ENCODE measurements around the gene FLCN. TPM values are rescaled to one million over a fixed set of nuclear protein-coding genes. Genes with fewer than 3 reads are reported as not detected.
"Not testable (repeated sequence)": the region's sequence is repeated elsewhere in the genome, so short reads cannot be mapped to it uniquely, and the experiment has no call there.

FLCN gene
- total and polyA plus RNA-seq, 7 donors = 38.7 to 106 (median 58.3) TPM

DNA sequence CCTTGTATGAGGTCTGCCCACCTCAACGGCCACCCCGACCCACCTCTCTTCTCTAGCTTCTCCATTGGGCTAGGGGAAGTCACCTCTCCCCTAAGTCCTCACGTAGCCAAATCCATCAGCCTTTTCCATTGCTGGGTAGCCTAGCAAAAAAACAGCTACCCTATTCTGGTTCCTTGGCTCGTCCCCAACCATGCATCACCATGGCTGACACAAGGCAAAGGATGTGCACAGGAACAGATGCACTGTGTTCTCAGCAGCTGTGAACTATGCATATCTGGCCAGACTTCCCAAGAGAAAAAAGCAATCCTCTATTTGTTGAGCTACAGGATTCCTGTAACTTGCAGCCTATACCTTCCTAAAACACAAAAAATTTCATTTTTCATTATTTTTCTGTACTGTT is 22.0 kb upstream of the FLCN start:
- Histone ChIP-seq H3K36me3 (ENCODE audit: insufficient read depth in 1 of 2, low read depth in 1 of 2) (peaks cover 15 to 100% of the 10 kb centered on the region in 2 donors), H3K4me1 (no peaks in the 10 kb centered on the region), H3K9me3 (no peaks in the 10 kb centered on the region), H3K27me3 (ENCODE audit: insufficient read depth in 3 of 3, low read length in 2 of 3) (no peaks in the 10 kb centered on the region), H3K4me3 (no peak overlapping the region), H3K27ac (no peak overlapping the region)
- intact Hi-C loops (cut with DNase I) = no loop called here
- TF ChIP-seq, protein P1, sequence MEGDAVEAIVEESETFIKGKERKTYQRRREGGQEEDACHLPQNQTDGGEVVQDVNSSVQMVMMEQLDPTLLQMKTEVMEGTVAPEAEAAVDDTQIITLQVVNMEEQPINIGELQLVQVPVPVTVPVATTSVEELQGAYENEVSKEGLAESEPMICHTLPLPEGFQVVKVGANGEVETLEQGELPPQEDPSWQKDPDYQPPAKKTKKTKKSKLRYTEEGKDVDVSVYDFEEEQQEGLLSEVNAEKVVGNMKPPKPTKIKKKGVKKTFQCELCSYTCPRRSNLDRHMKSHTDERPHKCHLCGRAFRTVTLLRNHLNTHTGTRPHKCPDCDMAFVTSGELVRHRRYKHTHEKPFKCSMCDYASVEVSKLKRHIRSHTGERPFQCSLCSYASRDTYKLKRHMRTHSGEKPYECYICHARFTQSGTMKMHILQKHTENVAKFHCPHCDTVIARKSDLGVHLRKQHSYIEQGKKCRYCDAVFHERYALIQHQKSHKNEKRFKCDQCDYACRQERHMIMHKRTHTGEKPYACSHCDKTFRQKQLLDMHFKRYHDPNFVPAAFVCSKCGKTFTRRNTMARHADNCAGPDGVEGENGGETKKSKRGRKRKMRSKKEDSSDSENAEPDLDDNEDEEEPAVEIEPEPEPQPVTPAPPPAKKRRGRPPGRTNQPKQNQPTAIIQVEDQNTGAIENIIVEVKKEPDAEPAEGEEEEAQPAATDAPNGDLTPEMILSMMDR (IDR thresholded peaks at IDR 0.05) = no peak
- ATAC-seq (peak in 1 of 4 donors; percentile 22), DNase-seq (no peak)
- WGBS, 3 donors = 76 to 83% (median 83%) methylated on average over 4 of the region's 4 CpGs

DNA sequence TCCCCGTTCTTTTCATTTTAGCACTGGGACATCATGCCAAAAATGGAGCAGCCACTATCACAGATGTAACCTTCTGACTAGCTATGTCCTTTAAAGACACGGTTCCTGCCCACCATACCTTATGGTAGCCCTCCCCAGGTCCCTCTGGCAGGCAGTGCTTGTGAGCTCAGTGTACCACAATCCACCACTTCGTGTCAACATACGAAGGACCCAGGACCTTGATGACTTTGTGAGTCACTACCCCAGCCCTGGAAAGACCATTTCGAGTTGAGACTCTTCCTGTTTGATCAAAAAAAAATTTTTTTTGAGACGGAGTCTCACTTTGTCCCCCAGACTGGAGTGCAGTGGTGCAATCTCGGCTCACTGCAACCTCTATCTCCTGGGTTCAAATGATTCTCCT is 21.0 kb upstream of the FLCN start:
- TF ChIP-seq, protein P1 (IDR thresholded peaks at IDR 0.05) = no peak
- H3K27ac ChIP-seq = no peak overlapping the region
- ATAC-seq (no peak), DNase-seq (no peak)
- no peak overlapping the region for H3K4me3 ChIP-seq
- peaks cover 14 to 100% of the 10 kb centered on the region in 2 donors for H3K36me3 ChIP-seq (ENCODE audit: insufficient read depth in 1 of 2, low read depth in 1 of 2)
- H3K9me3 ChIP-seq = no peaks in the 10 kb centered on the region
- WGBS, 3 donors = 84 to 92% (median 87%) methylated on average over 7 of the region's 7 CpGs
- intact Hi-C loops (cut with DNase I) = no loop called here
- no peaks in the 10 kb centered on the region for H3K4me1 ChIP-seq
- H3K27me3 ChIP-seq (ENCODE audit: insufficient read depth in 3 of 3, low read length in 2 of 3) = no peaks in the 10 kb centered on the region

DNA sequence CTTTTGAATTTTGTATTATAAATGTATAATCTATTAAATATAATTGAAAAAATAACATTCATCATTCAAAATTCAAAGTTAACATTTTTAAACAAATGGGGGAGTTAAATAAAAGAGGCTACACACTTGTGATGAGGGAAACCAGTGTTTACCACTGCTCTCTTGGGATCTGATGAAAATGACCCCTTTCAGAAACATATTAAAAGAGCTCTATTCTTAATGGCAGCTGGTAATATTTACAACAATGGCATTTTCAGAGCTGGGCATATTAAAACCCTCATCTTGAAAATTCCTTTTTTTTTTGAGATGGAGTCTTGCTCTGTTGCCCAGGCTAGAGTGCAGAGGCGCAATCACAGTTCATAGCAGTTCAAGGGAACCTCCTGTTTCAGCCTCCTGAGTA is 19.3 kb upstream of the FLCN start:
- no peaks in the 10 kb centered on the region for H3K4me1 ChIP-seq
- H3K36me3 ChIP-seq (ENCODE audit: insufficient read depth in 1 of 2, low read depth in 1 of 2) = peaks cover 20 to 100% of the 10 kb centered on the region in 2 donors
- WGBS, 3 donors = 88 to 96% (median 96%) methylated on average over 1 of the region's 1 CpG
- no peak overlapping the region for H3K27ac ChIP-seq
- no peaks in the 10 kb centered on the region for H3K27me3 ChIP-seq (ENCODE audit: insufficient read depth in 3 of 3, low read length in 2 of 3)
- H3K4me3 ChIP-seq = no peak overlapping the region
- intact Hi-C loops (cut with DNase I) = no loop called here
- ATAC-seq = no peak
- TF ChIP-seq, protein P1 (IDR thresholded peaks at IDR 0.05) = no peak
- DNase-seq = no peak
- no peaks in the 10 kb centered on the region for H3K9me3 ChIP-seq

DNA sequence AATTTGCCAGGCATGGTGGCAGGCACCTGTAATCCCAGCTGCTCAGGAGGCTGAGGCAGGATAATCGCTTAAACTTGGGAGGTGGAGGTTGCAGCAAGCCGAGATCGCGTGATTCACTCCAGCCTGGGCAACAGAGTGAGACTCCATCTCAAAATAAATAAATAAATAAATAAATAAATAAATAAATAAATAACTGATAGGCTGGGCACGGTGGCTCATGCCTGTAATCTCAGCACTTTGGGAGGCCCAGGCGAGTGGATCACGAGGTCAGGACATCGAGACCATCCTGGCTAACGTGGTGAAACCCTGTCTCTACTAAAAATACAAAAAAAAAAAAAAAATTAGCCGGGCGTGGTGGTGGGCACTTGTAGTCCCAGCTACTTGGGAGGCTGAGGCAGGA is 18.7 kb upstream of the FLCN start:
- intact Hi-C loops (cut with DNase I); ATAC-seq; H3K4me1 ChIP-seq; H3K27ac ChIP-seq; DNase-seq; H3K27me3 ChIP-seq (ENCODE audit: insufficient read depth in 3 of 3, low read length in 2 of 3); H3K9me3 ChIP-seq; H3K4me3 ChIP-seq: not testable (repeated sequence)
- H3K36me3 ChIP-seq (ENCODE audit: insufficient read depth in 1 of 2, low read depth in 1 of 2) = peaks cover 20 to 100% of the 10 kb centered on the region in 2 donors
- 92 to 93% (median 93%) methylated on average over 9 to 11 of the region's 11 CpGs for WGBS, 3 donors

DNA sequence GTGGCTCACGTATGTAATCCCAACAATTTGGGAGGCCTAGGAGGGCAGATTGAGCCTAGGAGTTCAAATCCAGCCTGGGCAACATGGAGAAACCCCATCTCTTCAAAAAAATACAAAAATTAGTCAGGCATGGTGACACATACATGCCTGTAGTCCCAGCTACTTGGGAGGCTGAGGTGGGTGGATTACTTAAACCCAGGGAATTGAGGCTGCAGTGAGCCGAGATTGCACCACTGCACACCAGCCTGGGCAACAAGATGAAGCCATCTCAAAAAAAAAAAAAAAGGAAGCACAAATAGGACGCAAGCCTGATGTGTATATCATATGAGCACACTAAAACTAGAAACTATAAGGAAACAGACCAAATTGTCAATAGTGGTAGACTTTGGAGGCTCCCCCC is 17.1 kb upstream of the FLCN start:
- intact Hi-C loops (cut with DNase I) = no loop called here
- WGBS, 3 donors = 90% methylated on average over 3 of the region's 3 CpGs
- ATAC-seq (no peak), DNase-seq (no peak)
- no peaks in the 10 kb centered on the region for H3K27me3 ChIP-seq (ENCODE audit: insufficient read depth in 3 of 3, low read length in 2 of 3)
- H3K4me3 ChIP-seq = no peak overlapping the region
- no peaks in the 10 kb centered on the region for H3K4me1 ChIP-seq
- no peak overlapping the region for H3K27ac ChIP-seq
- no peaks in the 10 kb centered on the region for H3K9me3 ChIP-seq
- H3K36me3 ChIP-seq (ENCODE audit: insufficient read depth in 1 of 2, low read depth in 1 of 2) = peaks cover 20 to 100% of the 10 kb centered on the region in 2 donors
- TF ChIP-seq, protein P1 (IDR thresholded peaks at IDR 0.05) = no peak

Data from psoas muscle (tissue), 8 donors.